OCI-LY7 (cell line): ENCODE measurements around the gene KCNK7.

Source experiments
- EZH2phosphoT487 ChIP-seq: fragments of 200-600 bp; sonication (generic); IDR thresholded peaks from 2 replicates; pipeline ENCODE4 v1.6.1; 2018; ENCODE audit warnings: low read depth, borderline replicate concordance, mild to moderate bottlenecking, mixed run types, antibody characterized with exemption, low read length, moderate library complexity, mixed read lengths
- TF ChIP-seq, protein P1 (sequence below): fragments of 200-600 bp; sonication (generic); conservative IDR thresholded peaks from 2 replicates; pipeline ENCODE4 v1.5.1; 2014; ENCODE audit warnings: mild to moderate bottlenecking, antibody characterized with exemption, low read length, moderate library complexity, mixed read lengths

DNA sequence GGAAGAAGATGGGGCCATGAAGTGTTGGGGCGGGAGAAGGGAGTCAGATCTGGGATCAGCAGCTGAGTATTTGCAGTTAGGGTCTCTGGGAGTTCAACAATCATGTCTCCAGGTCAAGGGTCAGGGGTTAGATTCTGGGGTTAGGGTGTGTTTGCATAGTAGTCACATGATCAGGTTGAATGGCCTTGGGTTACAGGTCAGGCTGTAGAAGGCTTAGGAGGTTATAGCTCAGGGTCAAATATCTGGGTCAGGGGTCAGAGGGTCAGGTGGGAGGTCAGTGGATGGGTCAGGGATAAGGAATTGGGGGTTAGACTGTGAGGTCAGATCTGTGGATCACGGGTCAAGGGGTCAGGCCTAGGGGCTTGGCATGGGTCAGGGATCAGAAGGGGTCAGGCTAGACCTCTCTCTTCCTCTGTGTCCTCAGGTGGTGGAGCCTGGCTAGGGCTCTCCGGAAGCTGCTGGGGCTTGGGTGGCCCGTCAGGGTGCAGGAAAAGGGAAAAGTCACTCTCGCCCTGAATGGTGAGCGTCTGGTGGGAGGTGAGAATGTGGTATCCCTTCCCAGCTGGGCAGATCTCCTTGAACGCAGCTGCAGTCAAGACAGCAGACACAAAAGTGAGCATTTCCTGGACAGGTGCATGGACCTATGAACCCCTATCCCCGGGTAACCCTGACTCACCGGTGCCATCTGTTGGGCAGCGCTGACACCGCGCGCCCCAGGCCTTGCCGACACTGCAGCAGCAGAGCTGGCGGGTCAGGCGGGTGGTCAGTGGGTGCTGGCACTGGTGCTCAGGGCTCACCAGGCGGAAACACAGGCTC is 43.8 kb downstream of the KCNK7 start:
- TF ChIP-seq, protein P1, sequence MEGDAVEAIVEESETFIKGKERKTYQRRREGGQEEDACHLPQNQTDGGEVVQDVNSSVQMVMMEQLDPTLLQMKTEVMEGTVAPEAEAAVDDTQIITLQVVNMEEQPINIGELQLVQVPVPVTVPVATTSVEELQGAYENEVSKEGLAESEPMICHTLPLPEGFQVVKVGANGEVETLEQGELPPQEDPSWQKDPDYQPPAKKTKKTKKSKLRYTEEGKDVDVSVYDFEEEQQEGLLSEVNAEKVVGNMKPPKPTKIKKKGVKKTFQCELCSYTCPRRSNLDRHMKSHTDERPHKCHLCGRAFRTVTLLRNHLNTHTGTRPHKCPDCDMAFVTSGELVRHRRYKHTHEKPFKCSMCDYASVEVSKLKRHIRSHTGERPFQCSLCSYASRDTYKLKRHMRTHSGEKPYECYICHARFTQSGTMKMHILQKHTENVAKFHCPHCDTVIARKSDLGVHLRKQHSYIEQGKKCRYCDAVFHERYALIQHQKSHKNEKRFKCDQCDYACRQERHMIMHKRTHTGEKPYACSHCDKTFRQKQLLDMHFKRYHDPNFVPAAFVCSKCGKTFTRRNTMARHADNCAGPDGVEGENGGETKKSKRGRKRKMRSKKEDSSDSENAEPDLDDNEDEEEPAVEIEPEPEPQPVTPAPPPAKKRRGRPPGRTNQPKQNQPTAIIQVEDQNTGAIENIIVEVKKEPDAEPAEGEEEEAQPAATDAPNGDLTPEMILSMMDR, result peak; percentile 82
- no peak for TF ChIP-seq EZH2phosphoT487
